Esophagus muscularis mucosa (tissue), 4 donors: ENCODE measurements around the gene MOB3B. TPM values are rescaled to one million over a fixed set of nuclear protein-coding genes. Genes with fewer than 3 reads are reported as not detected.

Source experiments
- DNase-seq: peaks from one replicate; pipeline ENCODE4 v3.0.0-alpha.2; 2017; ENCODE audit errors: extremely low spot score
- H3K27ac ChIP-seq, 4 donors: fragments of 200-600 bp; sonication (generic); replicated peaks in 1 of 4; 1 replicate in 3 of 4; 2 replicates in 1 of 4; pipeline ENCODE4 v1.5.1; 2016 to 2019; ENCODE audit warnings: mild to moderate bottlenecking in 1 of 4
- H3K27me3 ChIP-seq, 4 donors: fragments of 200-600 bp; sonication (generic); one replicate each; pipeline versions ENCODE4 v1.5.1 to v1.6.0; 2016 to 2019
- H3K36me3 ChIP-seq, 4 donors: fragments of 200-600 bp; sonication (generic); one replicate each; pipeline ENCODE4 v1.5.1; 2016 to 2019
- H3K4me1 ChIP-seq, 4 donors: fragments of 200-600 bp; sonication (generic); one replicate each; pipeline ENCODE4 v1.5.1; 2016 to 2019
- H3K4me3 ChIP-seq, 4 donors: fragments of 200-600 bp; sonication (generic); 1 replicate in 2 of 4; 2 replicates in 2 of 4; pipeline ENCODE4 v1.5.1; 2016 to 2019; ENCODE audit warnings: mild to moderate bottlenecking in 4 of 4, moderate library complexity in 1 of 4
- H3K9me3 ChIP-seq, 4 donors: fragments of 200-600 bp; sonication (generic); 1 replicate in 3 of 4; 2 replicates in 1 of 4; pipeline ENCODE4 v1.5.1; 2016 to 2019
- EP300 ChIP-seq: sonication (generic); formaldehyde crosslinking; IDR thresholded peaks from one replicate; pipeline ENCODE4 v1.6.1; 2017; ENCODE audit warnings: antibody characterized with exemption
- POLR2A ChIP-seq: fragments of 450-650 bp; IDR thresholded peaks from one replicate; pipeline ENCODE4 v1.6.1; 2017; ENCODE audit warnings: antibody characterized with exemption, moderate library complexity, mild to moderate bottlenecking, low read depth
- POLR2AphosphoS5 ChIP-seq, 2 donors: sonication (generic); formaldehyde crosslinking; IDR thresholded peaks; one replicate each; pipeline ENCODE4 v1.6.1; 2017; ENCODE audit warnings: antibody characterized with exemption in 2 of 2
- WGBS: methylation state at CpG from one replicate; pipeline ENCODE4 v1.1.5; 2018; 5-methylcytosine and 5-hydroxymethylcytosine counted together
- intact Hi-C: fragments of 100-400 bp; cut with DNase I; formaldehyde crosslinking; loops from one replicate; pipeline ENCODE4 v1.15.1; 2023
- total RNA-seq, 4 donors: library from RNA; depleted of rRNA; stranded (reverse); fragments of >200 nt; gene quantifications; one replicate each; pipeline versions ENCODE4 v1.1.0 to v1.2.1, GENCODE V29; 2016
- TF ChIP-seq, protein P1 (sequence below), 3 experiments: fragments of 200-600 bp in 2 of 3; fragments of 450-650 bp in 1 of 3; sonication (generic) in 2 of 3; IDR thresholded peaks; one replicate each; pipeline ENCODE4 v1.5.1; 2017 to 2019; ENCODE audit warnings: antibody characterized with exemption in 3 of 3, mild to moderate bottlenecking in 2 of 3, moderate library complexity in 1 of 3

Gene MOB3B
- total RNA-seq, 4 donors from 2014 or later = 7.6 to 11.6 (median 9.5) TPM

DNA sequence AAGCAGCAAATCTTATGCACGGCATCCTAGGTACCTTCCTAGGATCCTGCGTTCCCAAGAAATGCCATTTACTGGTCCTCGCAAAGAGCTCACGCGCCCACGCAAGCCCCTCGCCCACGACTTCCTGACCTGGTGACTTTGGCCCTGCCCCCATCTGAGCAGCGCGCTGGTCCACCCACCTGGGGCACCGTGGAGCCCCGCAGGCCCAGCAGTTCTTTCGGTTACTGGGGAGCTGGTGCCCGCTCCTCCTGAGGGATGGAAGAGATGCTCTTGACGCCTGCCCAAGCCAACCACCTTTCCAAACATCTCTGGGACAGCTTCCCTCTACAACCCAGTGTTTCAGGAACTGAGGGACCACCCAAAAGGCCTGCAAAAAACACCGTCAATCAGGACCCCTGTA lies 249.4 kb downstream of the MOB3B start:
- no peaks in the 10 kb centered on the region for H3K36me3 ChIP-seq
- intact Hi-C loops = no loop called here
- no peak overlapping the region for H3K27ac ChIP-seq
- no peaks in the 10 kb centered on the region for H3K9me3 ChIP-seq
- TF ChIP-seq POLR2A (no peak), EP300 (no peak), POLR2AphosphoS5 (IDR thresholded peaks at IDR 0.05) (no peak)
- TF ChIP-seq, protein P1, sequence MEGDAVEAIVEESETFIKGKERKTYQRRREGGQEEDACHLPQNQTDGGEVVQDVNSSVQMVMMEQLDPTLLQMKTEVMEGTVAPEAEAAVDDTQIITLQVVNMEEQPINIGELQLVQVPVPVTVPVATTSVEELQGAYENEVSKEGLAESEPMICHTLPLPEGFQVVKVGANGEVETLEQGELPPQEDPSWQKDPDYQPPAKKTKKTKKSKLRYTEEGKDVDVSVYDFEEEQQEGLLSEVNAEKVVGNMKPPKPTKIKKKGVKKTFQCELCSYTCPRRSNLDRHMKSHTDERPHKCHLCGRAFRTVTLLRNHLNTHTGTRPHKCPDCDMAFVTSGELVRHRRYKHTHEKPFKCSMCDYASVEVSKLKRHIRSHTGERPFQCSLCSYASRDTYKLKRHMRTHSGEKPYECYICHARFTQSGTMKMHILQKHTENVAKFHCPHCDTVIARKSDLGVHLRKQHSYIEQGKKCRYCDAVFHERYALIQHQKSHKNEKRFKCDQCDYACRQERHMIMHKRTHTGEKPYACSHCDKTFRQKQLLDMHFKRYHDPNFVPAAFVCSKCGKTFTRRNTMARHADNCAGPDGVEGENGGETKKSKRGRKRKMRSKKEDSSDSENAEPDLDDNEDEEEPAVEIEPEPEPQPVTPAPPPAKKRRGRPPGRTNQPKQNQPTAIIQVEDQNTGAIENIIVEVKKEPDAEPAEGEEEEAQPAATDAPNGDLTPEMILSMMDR (IDR thresholded peaks at IDR 0.05) = no peak
- no peaks in the 10 kb centered on the region for H3K27me3 ChIP-seq
- WGBS = 96% methylated on average over 16 of the region's 16 CpGs
- no peak for DNase-seq
- H3K4me3 ChIP-seq = no peak overlapping the region
- peaks cover 0 to 15% (median 7%) of the 10 kb centered on the region in 4 donors for H3K4me1 ChIP-seq

DNA sequence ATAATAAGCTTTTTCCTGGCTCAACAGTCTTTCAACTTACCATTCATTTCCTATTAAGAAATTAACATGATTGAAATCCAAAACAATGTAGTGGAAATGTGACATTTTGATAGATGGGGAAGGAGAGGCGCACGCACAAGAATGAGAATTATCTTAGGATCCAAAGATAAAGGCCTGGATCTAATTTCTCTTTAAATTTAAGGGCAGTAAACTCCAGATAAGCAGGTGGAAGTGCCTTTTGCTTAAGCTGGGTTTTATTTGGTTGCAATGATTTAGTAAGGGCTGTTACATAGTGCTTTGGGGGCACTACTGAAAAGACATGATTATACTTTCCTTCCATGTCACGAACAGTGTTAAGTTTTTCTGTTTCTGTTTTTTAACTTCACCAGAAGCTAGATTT lies 250.0 kb downstream of the MOB3B start:
- TF ChIP-seq EP300 (no peak), POLR2A (no peak), POLR2AphosphoS5 (IDR thresholded peaks at IDR 0.05) (no peak)
- TF ChIP-seq, protein P1 (IDR thresholded peaks at IDR 0.05) = no peak
- intact Hi-C loops = no loop called here
- Histone ChIP-seq H3K36me3 (no peaks in the 10 kb centered on the region), H3K4me3 (no peak overlapping the region), H3K4me1 (peaks cover 0 to 15% (median 7%) of the 10 kb centered on the region in 4 donors), H3K27me3 (no peaks in the 10 kb centered on the region), H3K9me3 (no peaks in the 10 kb centered on the region), H3K27ac (no peak overlapping the region)
- DNase-seq = no peak
- WGBS = 94% methylated on average over 3 of the region's 3 CpGs

DNA sequence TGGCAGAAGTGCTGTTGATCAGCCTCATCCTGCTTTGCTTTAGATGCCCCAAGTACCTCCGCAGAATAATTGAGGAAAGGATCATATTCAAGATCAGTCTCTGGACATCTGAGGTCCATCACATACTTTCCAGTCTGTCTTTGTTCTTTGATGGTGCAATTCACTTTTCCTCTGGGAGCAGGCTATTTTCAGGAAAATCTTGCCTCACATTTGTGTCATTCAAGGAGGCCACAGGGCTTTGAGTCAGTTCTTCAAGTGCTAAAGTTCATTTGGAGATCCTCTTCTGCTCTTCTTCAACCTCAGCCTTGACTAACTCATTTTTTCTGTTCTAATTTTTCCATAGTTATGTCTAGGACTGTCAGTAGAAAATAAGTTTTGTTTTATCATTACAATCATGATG lies 251.2 kb downstream of the MOB3B start:
- H3K36me3 ChIP-seq = no peaks in the 10 kb centered on the region
- 65% methylated on average over 1 of the region's 1 CpG for WGBS
- no peaks in the 10 kb centered on the region for H3K27me3 ChIP-seq
- TF ChIP-seq POLR2AphosphoS5 (IDR thresholded peaks at IDR 0.05) = peak in 1 of 2 donors; percentile 6
- TF ChIP-seq POLR2A = no peak
- TF ChIP-seq, protein P1 (IDR thresholded peaks at IDR 0.05) = no peak
- TF ChIP-seq EP300 = no peak
- H3K9me3 ChIP-seq = no peaks in the 10 kb centered on the region
- no peak for DNase-seq
- intact Hi-C loops = no loop called here
- no peak overlapping the region for H3K27ac ChIP-seq
- peaks cover 0 to 15% (median 7%) of the 10 kb centered on the region in 4 donors for H3K4me1 ChIP-seq
- no peak overlapping the region for H3K4me3 ChIP-seq

DNA sequence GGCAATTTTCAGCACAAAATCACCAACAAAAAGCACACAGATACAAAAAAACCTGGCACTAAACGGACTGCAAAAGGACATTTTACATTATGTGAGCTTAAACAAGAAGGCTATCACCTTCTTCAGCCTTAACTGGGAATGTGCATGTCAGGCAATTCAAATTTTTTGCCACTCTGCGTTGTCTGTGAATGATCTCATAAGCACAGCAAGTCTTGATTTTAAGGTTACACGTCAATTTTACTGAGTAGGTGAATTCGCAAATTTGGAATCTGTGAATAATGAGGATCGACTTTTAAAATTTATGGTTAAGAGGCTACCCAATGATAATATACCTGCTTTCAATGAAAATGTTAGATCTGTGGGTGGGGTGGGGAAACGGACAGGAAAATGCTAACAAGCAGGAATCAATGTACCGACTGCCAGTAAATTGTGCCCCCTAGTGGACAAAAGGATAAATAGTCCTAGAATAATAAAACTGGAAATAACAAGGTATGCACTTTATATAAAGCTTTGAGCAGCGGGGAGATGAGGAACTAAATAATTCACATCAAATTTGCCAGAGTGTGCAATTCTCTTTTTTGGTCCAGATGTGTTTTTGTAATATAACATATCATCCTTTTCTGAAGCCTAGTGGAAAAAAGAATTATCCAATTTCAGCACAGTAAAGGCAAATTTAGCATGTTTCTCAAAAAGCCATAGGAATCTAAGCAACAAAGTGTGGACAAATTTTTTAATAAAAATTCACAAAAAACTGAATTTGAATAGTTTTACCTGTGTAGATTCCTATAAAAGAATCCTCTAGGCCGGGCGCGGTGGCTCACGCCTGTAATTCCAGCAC lies 253.2 kb downstream of the MOB3B start:
- DNase-seq = no peak
- no peaks in the 10 kb centered on the region for H3K36me3 ChIP-seq
- intact Hi-C loops = loop anchor here (2.0 kb wide), 1 partner anchor 244 kb away; no protein-coding TSS in a partner anchor
- H3K4me3 ChIP-seq = peak overlapping the region in 3 of 4 donors; percentile 4 to 41 (median 16)
- H3K27me3 ChIP-seq = no peaks in the 10 kb centered on the region
- TF ChIP-seq, protein P1 (IDR thresholded peaks at IDR 0.05) = peak; percentile 72 to 84 (median 77)
- no peak for TF ChIP-seq POLR2AphosphoS5 (IDR thresholded peaks at IDR 0.05)
- WGBS = 41% methylated on average over 12 of the region's 12 CpGs
- H3K4me1 ChIP-seq = peaks cover 0 to 15% (median 7%) of the 10 kb centered on the region in 4 donors
- no peak overlapping the region for H3K27ac ChIP-seq
- no peaks in the 10 kb centered on the region for H3K9me3 ChIP-seq

Other genes starting within 250 kb of the MOB3B start
- gene EQTN, start 232.7 kb downstream of the MOB3B start, total RNA-seq = under 1 TPM in 1 of 4 donors, not detected in 3; 0.32 TPM
- gene IFNK, start 5.5 kb downstream of the MOB3B start, total RNA-seq = not detected
- gene C9orf72, start 43.7 kb upstream of the MOB3B start, total RNA-seq = 10 to 100 TPM; 11.5 to 20.5 (median 14.6) TPM